Tibial artery (tissue), 4 donors: ENCODE measurements around the gene LZTS2.

Experiments
- DNase-seq, 2 donors: peaks; one replicate each; pipeline ENCODE4 v3.0.0-alpha.2; 2019
- H3K27ac ChIP-seq, 2 donors: fragments of 200-600 bp; sonication (generic) in 1 of 2; 1 replicate in 1 of 2; 2 replicates in 1 of 2; pipeline ENCODE4 v1.5.1; 2018 to 2019; ENCODE audit warnings: mild to moderate bottlenecking in 1 of 2
- H3K27me3 ChIP-seq, 2 donors: fragments of 200-600 bp; sonication (generic) in 1 of 2; one replicate each; pipeline versions ENCODE4 v1.5.1 to v1.6.0; 2016 to 2019
- H3K36me3 ChIP-seq, 3 donors: fragments of 200-600 bp; sonication (generic) in 2 of 3; one replicate each; pipeline ENCODE4 v1.5.1; 2016 to 2019; ENCODE audit warnings: mild to moderate bottlenecking in 2 of 3
- H3K4me1 ChIP-seq, 4 donors: fragments of 200-600 bp; sonication (generic) in 2 of 4; 1 replicate in 3 of 4; 2 replicates in 1 of 4; pipeline ENCODE4 v1.5.1; 2016 to 2019
- H3K4me3 ChIP-seq, 2 donors: fragments of 200-600 bp; sonication (generic) in 1 of 2; 1 replicate in 1 of 2; 2 replicates in 1 of 2; pipeline ENCODE4 v1.5.1; 2018 to 2019; ENCODE audit warnings: mild to moderate bottlenecking in 2 of 2
- H3K9me3 ChIP-seq, 3 donors: fragments of 200-600 bp; sonication (generic) in 1 of 3; one replicate each; pipeline ENCODE4 v1.5.1; 2016 to 2019
- intact Hi-C: fragments of 100-400 bp; cut with DNase I; formaldehyde crosslinking; loops from one replicate; pipeline ENCODE4 v1.15.0; 2023; ENCODE audit warnings: low total_unique reads
- TF ChIP-seq, protein P1 (sequence below), 2 experiments: fragments of 200-600 bp in 1 of 2; fragments of 450-650 bp in 1 of 2; IDR thresholded peaks; one replicate each; pipeline ENCODE4 v1.5.1; 2017 to 2019; ENCODE audit warnings: antibody characterized with exemption in 2 of 2, mild to moderate bottlenecking in 1 of 2, moderate library complexity in 1 of 2

LZTS2 gene

DNA sequence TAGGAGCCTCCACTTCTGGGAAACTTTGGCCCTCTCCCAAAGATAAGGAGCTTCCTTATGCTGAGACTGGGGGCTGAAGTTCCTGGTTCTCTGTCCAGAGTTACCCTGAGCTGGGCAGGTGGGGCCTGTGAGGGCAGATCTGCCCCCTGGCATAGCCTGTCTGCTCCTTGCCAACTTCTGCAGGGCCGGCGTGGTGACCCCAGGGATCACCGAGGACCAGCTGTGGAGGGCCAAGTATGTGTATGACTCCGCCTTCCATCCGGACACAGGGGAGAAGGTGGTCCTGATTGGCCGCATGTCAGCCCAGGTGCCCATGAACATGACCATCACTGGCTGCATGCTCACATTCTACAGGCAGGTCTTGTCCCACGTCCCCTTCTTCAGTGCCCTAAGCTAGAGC is 35.7 kb downstream of the LZTS2 start:
- intact Hi-C loops: no loop called here
- peaks cover 0 to under 1% of the 10 kb centered on the region in 2 donors for H3K27me3 ChIP-seq

DNA sequence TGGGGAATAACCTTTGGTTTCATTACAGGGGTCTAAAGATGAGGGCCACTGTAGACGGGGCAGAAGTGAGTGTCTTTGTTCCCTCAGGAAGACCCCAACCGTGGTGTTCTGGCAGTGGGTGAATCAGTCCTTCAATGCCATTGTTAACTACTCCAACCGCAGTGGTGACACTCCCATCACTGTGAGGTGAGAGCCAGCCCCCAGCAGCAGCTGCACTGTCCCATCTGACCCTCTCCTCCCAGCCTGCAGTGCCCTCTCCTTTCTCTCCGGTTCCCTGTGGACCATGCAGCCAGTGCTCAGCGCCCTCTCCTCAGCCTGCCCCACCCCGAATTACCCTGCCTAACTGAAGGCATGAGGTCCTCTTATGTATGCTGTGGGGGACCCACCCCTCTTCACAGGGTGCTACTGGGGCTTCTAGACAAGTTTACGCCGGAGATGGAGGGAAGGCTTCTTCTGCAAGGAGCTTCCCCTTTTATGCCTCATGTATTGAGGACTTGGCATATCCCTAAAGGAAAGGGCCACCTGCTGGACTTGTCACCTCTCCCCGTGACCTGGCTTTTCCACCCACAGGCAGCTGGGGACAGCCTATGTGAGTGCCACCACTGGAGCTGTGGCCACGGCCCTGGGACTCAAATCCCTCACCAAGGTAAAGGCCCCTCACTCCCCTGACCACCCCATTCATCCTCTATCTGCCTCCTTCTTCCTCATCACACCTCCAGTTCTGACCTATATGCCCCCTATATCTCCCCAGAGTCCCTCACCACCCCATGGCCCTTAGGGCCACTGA is 36.5 kb downstream of the LZTS2 start:
- Histone ChIP-seq H3K4me3 (no peak overlapping the region), H3K27me3 (no peaks in the 10 kb centered on the region), H3K36me3 (peaks cover 43 to 60% (median 57%) of the 10 kb centered on the region in 3 donors), H3K27ac (no peak overlapping the region), H3K4me1 (peaks cover 0 to 26% (median 18%) of the 10 kb centered on the region in 4 donors), H3K9me3 (no peaks in the 10 kb centered on the region)
- TF ChIP-seq, protein P1, sequence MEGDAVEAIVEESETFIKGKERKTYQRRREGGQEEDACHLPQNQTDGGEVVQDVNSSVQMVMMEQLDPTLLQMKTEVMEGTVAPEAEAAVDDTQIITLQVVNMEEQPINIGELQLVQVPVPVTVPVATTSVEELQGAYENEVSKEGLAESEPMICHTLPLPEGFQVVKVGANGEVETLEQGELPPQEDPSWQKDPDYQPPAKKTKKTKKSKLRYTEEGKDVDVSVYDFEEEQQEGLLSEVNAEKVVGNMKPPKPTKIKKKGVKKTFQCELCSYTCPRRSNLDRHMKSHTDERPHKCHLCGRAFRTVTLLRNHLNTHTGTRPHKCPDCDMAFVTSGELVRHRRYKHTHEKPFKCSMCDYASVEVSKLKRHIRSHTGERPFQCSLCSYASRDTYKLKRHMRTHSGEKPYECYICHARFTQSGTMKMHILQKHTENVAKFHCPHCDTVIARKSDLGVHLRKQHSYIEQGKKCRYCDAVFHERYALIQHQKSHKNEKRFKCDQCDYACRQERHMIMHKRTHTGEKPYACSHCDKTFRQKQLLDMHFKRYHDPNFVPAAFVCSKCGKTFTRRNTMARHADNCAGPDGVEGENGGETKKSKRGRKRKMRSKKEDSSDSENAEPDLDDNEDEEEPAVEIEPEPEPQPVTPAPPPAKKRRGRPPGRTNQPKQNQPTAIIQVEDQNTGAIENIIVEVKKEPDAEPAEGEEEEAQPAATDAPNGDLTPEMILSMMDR (IDR thresholded peaks at IDR 0.05): no peak
- intact Hi-C loops: no loop called here
- no peak for DNase-seq

More for the DNA sequence above, 35.7 kb downstream of the LZTS2 start:
- TF ChIP-seq, protein P1 (IDR thresholded peaks at IDR 0.05): no peak
- H3K27ac ChIP-seq: no peak overlapping the region
- H3K9me3 ChIP-seq: no peaks in the 10 kb centered on the region
- no peak overlapping the region for H3K4me3 ChIP-seq
- no peak for DNase-seq
- peaks cover 0 to 32% (median 20%) of the 10 kb centered on the region in 4 donors for H3K4me1 ChIP-seq
- peaks cover 43 to 60% (median 57%) of the 10 kb centered on the region in 3 donors for H3K36me3 ChIP-seq

- intact Hi-C loops: no loop called here
- H3K36me3 ChIP-seq: peaks cover 43 to 60% (median 57%) of the 10 kb centered on the region in 3 donors
- TF ChIP-seq, protein P1 (IDR thresholded peaks at IDR 0.05): no peak
Observed at GRCh38 chr10:101036726-101037125, 37.1 kb downstream of the LZTS2 start.

DNA sequence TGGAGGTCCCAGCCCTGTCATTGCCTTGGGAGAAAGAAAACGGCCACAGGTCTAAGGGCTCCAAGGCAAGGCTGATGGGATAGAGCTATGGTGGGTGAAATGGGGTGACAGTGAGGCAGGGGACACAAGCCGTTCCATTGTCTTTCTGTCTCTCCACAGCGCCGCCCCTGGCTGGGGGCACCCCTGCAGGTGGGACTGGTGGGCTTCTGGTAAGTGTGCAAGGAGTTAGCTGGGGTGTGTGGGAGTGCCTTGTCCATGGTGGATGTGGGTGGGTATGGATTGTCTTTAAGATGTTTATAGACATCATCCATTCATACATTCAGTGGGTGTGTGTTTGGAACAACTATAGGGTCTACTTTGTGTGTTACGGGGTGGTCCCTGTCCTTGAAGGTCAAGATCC is 38.9 kb downstream of the LZTS2 start:
- Histone ChIP-seq H3K4me1 (peaks cover 0 to 36% (median 25%) of the 10 kb centered on the region in 4 donors), H3K9me3 (no peaks in the 10 kb centered on the region), H3K27me3 (no peaks in the 10 kb centered on the region), H3K36me3 (peaks cover 43 to 60% (median 57%) of the 10 kb centered on the region in 3 donors), H3K4me3 (no peak overlapping the region), H3K27ac (no peak overlapping the region)
- TF ChIP-seq, protein P1 (IDR thresholded peaks at IDR 0.05): no peak
- intact Hi-C loops: no loop called here
- no peak for DNase-seq

More at GRCh38 chr10:101036726-101037125, 37.1 kb downstream of the LZTS2 start:
- no peak overlapping the region for H3K4me3 ChIP-seq
- peaks cover 0 to 31% (median 22%) of the 10 kb centered on the region in 4 donors for H3K4me1 ChIP-seq
- H3K9me3 ChIP-seq: no peaks in the 10 kb centered on the region
- H3K27ac ChIP-seq: no peak overlapping the region
- DNase-seq: no peak
- H3K27me3 ChIP-seq: no peaks in the 10 kb centered on the region

DNA sequence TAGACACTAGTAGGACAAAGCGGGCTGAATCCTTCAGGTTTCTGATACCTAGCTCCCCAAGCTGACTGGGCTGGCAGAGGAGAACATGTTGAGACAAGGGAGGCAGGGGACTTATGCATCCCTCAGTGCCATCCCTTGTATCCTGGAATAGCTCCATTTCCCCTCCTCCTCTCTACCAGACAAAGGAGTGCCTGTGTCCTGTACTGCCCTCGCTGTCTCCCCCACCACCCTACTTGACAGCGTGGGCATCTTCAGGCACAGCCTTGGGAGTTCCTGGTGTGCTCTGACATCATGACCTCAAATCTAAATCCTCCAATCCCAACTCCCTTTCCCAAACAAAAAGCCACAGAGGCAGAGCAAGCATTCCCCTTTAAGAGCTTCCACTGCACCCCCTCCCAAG is 40.5 kb downstream of the LZTS2 start:
- H3K9me3 ChIP-seq: no peaks in the 10 kb centered on the region
- H3K36me3 ChIP-seq: peaks cover 39 to 52% (median 50%) of the 10 kb centered on the region in 3 donors
- H3K4me3 ChIP-seq: no peak overlapping the region
- no peaks in the 10 kb centered on the region for H3K27me3 ChIP-seq
- H3K27ac ChIP-seq: no peak overlapping the region
- TF ChIP-seq, protein P1 (IDR thresholded peaks at IDR 0.05): no peak
- H3K4me1 ChIP-seq: peaks cover 0 to 32% (median 18%) of the 10 kb centered on the region in 4 donors
- intact Hi-C loops: no loop called here
- no peak for DNase-seq
